ENCODE results near the gene ABTB1. TPM values are rescaled to one million over a fixed set of nuclear protein-coding genes. Genes with fewer than 3 reads are reported as not detected.

The ABTB1 gene
- total RNA-seq, 6 experiments from 2014 or later, result 9.5 to 14.0 (median 11.5) TPM

- Mint-ChIP-seq H3K36me3 (ENCODE audit: low read depth) (peaks cover 19% of the 10 kb centered on the region; the same call in 1 of the 2 replicates), H3K4me1 (ENCODE audit: low read depth) (peaks cover 10% of the 10 kb centered on the region), H3K27me3 (ENCODE audit: insufficient read depth) (peaks cover 8% of the 10 kb centered on the region), H3K9me3 (no peaks in the 10 kb centered on the region), H3K4me3 (no peak overlapping the region), H3K27ac (peak overlapping the region; percentile 88)
- no peak for DNase-seq
- TF ChIP-seq CTCF (IDR thresholded peaks at IDR 0.05), result no peak
Measured at GRCh38 chr3:127689266-127689860, 16.6 kb downstream of the ABTB1 start.

- peak; percentile 67 for DNase-seq
Measured at GRCh38 chr3:127690106-127690505, 17.4 kb downstream of the ABTB1 start.

GRCh38 chr3:127690823-127691452 lies 18.2 kb downstream of the ABTB1 start:
- Mint-ChIP-seq H3K9me3 (no peaks in the 10 kb centered on the region), H3K27me3 (ENCODE audit: insufficient read depth) (peaks cover 4% of the 10 kb centered on the region), H3K36me3 (ENCODE audit: low read depth) (peaks cover 19% of the 10 kb centered on the region; the same call in 1 of the 2 replicates), H3K4me1 (ENCODE audit: low read depth) (peaks cover 17% of the 10 kb centered on the region), H3K27ac (peak overlapping the region; percentile 88), H3K4me3 (no peak overlapping the region)
- peak; percentile 60 for DNase-seq
- peak; percentile 87 for TF ChIP-seq CTCF (IDR thresholded peaks at IDR 0.05)

More at GRCh38 chr3:127690106-127690505, 17.4 kb downstream of the ABTB1 start:
- Mint-ChIP-seq H3K27me3 (ENCODE audit: insufficient read depth) (peaks cover 4% of the 10 kb centered on the region), H3K27ac (peak overlapping the region; percentile 88), H3K36me3 (ENCODE audit: low read depth) (peaks cover 19% of the 10 kb centered on the region; the same call in 1 of the 2 replicates), H3K9me3 (no peaks in the 10 kb centered on the region), H3K4me1 (ENCODE audit: low read depth) (peaks cover 15% of the 10 kb centered on the region), H3K4me3 (peak overlapping the region; percentile 47)
- no peak for TF ChIP-seq CTCF (IDR thresholded peaks at IDR 0.05)

GRCh38 chr3:127691489-127691888 lies 18.7 kb downstream of the ABTB1 start:
- no peak for DNase-seq
- no peak for TF ChIP-seq CTCF (IDR thresholded peaks at IDR 0.05)
- no peaks in the 10 kb centered on the region for H3K9me3 Mint-ChIP-seq
- peaks cover 22% of the 10 kb centered on the region for H3K4me1 Mint-ChIP-seq (ENCODE audit: low read depth)
- peaks cover 19% of the 10 kb centered on the region; the same call in 1 of the 2 replicates for H3K36me3 Mint-ChIP-seq (ENCODE audit: low read depth)
- peaks cover 4% of the 10 kb centered on the region for H3K27me3 Mint-ChIP-seq (ENCODE audit: insufficient read depth)
- no peak overlapping the region for H3K4me3 Mint-ChIP-seq
- H3K27ac Mint-ChIP-seq, result peak overlapping the region; percentile 88

- TF ChIP-seq CTCF (IDR thresholded peaks at IDR 0.05), result no peak
- Mint-ChIP-seq H3K36me3 (ENCODE audit: low read depth) (peaks cover 19% of the 10 kb centered on the region; the same call in 1 of the 2 replicates), H3K27ac (no peak overlapping the region), H3K4me3 (no peak overlapping the region), H3K4me1 (ENCODE audit: low read depth) (peaks cover 27% of the 10 kb centered on the region), H3K27me3 (ENCODE audit: insufficient read depth) (peaks cover 4% of the 10 kb centered on the region), H3K9me3 (no peaks in the 10 kb centered on the region)
- DNase-seq, result no peak
Measured at GRCh38 chr3:127691974-127692373, 19.2 kb downstream of the ABTB1 start.

Data from HFFc6 (cell line).